Endometrial microvascular endothelial cells (primary cell): ENCODE measurements around the gene ELF3. TPM values are rescaled to one million over a fixed set of nuclear protein-coding genes. Genes with fewer than 3 reads are reported as not detected.
"Not testable (repeated sequence)": the region's sequence is repeated elsewhere in the genome, so short reads cannot be mapped to it uniquely, and the experiment has no call there.

ENCODE experiments used
- in situ Hi-C: cut with HindIII; loops from 2 replicates; pipeline ENCODE4 v1.10.0; 2017; ENCODE audit warnings: low sequenced_read_pairs, low pct_unique_long_range_greater_than_20kb; ENCODE audit errors: inconsistent ontology term
- total RNA-seq: library from RNA; depleted of rRNA; stranded (reverse); fragments of >200 nt; gene quantifications from one replicate; pipeline ENCODE4 v1.2.3, GENCODE V29; 2015; ENCODE audit errors: inconsistent ontology term

The ELF3 gene
- total RNA-seq, 1 donor from 2014 or later, result not detected

GRCh38 chr1:202058001-202058908, 47.9 kb downstream of the ELF3 start:
- in situ Hi-C loops, result no loop called here

- in situ Hi-C loops, result no loop called here
Measured at GRCh38 chr1:202061055-202061454, 50.7 kb downstream of the ELF3 start.

- in situ Hi-C loops, result not testable (repeated sequence)
Measured at GRCh38 chr1:202061787-202062186, 51.4 kb downstream of the ELF3 start.

GRCh38 chr1:202062636-202063035, 52.2 kb downstream of the ELF3 start:
- in situ Hi-C loops, result not testable (repeated sequence)

- in situ Hi-C loops, result no loop called here
Measured at GRCh38 chr1:202063093-202063492, 52.7 kb downstream of the ELF3 start.

- in situ Hi-C loops, result not testable (repeated sequence)
Measured at GRCh38 chr1:202064889-202065312, 54.5 kb downstream of the ELF3 start.

Other genes starting within 250 kb of the ELF3 start
- 31.1 TPM for gene IPO9, start 181.4 kb upstream of the ELF3 start, total RNA-seq
- gene SHISA4, start 121.7 kb upstream of the ELF3 start, total RNA-seq, result 33.5 TPM
- gene LMOD1, start 64.0 kb upstream of the ELF3 start, total RNA-seq, result 0.19 TPM
- 84.6 TPM for gene TIMM17A, start 55.1 kb upstream of the ELF3 start, total RNA-seq
- 90.5 TPM for gene RNPEP, start 27.9 kb upstream of the ELF3 start, total RNA-seq
- not detected for gene GPR37L1, start 112.3 kb downstream of the ELF3 start, total RNA-seq
- 30.5 TPM for gene ARL8A, start 134.2 kb downstream of the ELF3 start, total RNA-seq
- 2.4 TPM for gene PTPN7, start 150.0 kb downstream of the ELF3 start, total RNA-seq
- gene LGR6, start 183.2 kb downstream of the ELF3 start, total RNA-seq, result not detected